ENCODE data around the gene BORA.
"Not testable (repeated sequence)": the region's sequence is repeated elsewhere in the genome, so short reads cannot be mapped to it uniquely, and the experiment has no call there.

Gene BORA

GRCh38 chr13:72727417-72728289 lies at the start of gene BORA, which contains the start of gene MZT1:
TSS of gene BORA (plus strand) at chr13:72727923. CDS start at chr13:72728941, 1,018 bp downstream.
TSS of gene MZT1 (minus strand) at chr13:72727629. CDS start at chr13:72727602, 27 bp downstream.
- ATAC-seq (peak; percentile 96), DNase-seq (ENCODE audit: low spot score in 2 of 2) (peak; percentile 90 to 95)
- H3K4me1 Mint-ChIP-seq: peaks cover 35% of the 10 kb centered on the region
- peak within 1 kb of the TSS; percentile 90 for H3K27ac Mint-ChIP-seq
- peaks cover 65% of the 10 kb centered on the region for H3K36me3 Mint-ChIP-seq
- H3K4me3 Mint-ChIP-seq: peak within 1 kb of the TSS; percentile 87
- H3K9me3 Mint-ChIP-seq: no peaks in the 10 kb centered on the region

- Mint-ChIP-seq H3K27ac (no peak overlapping the region), H3K4me3 (no peak overlapping the region), H3K36me3 (no peaks in the 10 kb centered on the region), H3K4me1 (no peaks in the 10 kb centered on the region), H3K9me3 (no peaks in the 10 kb centered on the region)
- no peak for ATAC-seq
- DNase-seq (ENCODE audit: low spot score in 2 of 2): no peak
These were observed 49.4 kb upstream of the BORA start for GRCh38 chr13:72678312-72678711.

- Mint-ChIP-seq H3K9me3 (no peaks in the 10 kb centered on the region), H3K4me3 (no peak overlapping the region), H3K27ac (no peak overlapping the region), H3K4me1 (no peaks in the 10 kb centered on the region), H3K36me3 (no peaks in the 10 kb centered on the region)
- DNase-seq (ENCODE audit: low spot score in 2 of 2) (no peak), ATAC-seq (no peak)
These were observed 47.4 kb upstream of the BORA start for GRCh38 chr13:72680353-72680752.

DNA sequence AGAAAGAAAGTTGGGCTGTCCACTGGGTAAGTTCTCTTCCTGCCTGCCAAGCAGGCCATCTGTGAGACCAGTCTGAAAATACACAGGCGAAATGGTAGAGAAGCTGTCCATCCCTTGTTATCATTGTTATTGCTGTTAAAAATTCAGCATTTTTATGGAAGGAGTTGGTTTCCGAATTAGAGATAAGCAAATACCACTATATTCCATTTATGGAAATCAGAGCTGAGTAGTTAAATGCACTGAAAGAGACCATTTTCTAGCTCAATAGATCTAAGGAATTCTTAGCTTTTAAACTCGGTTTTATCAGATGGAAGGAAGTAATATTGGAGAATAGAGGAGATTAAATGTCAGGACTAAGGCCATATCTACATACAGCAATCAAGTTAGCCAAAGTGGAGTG lies 41.0 kb upstream of the BORA start:
- Mint-ChIP-seq H3K27ac (no peak overlapping the region), H3K4me1 (no peaks in the 10 kb centered on the region), H3K9me3 (no peaks in the 10 kb centered on the region), H3K36me3 (no peaks in the 10 kb centered on the region), H3K4me3 (no peak overlapping the region)
- ATAC-seq (no peak), DNase-seq (ENCODE audit: low spot score in 2 of 2) (no peak)

- Mint-ChIP-seq H3K9me3 (no peaks in the 10 kb centered on the region), H3K4me1 (no peaks in the 10 kb centered on the region), H3K4me3 (no peak overlapping the region), H3K27ac (no peak overlapping the region), H3K36me3 (no peaks in the 10 kb centered on the region)
- no peak for ATAC-seq
- DNase-seq (ENCODE audit: low spot score in 2 of 2): no peak
These were observed 38.5 kb upstream of the BORA start for GRCh38 chr13:72689181-72689696.

DNA sequence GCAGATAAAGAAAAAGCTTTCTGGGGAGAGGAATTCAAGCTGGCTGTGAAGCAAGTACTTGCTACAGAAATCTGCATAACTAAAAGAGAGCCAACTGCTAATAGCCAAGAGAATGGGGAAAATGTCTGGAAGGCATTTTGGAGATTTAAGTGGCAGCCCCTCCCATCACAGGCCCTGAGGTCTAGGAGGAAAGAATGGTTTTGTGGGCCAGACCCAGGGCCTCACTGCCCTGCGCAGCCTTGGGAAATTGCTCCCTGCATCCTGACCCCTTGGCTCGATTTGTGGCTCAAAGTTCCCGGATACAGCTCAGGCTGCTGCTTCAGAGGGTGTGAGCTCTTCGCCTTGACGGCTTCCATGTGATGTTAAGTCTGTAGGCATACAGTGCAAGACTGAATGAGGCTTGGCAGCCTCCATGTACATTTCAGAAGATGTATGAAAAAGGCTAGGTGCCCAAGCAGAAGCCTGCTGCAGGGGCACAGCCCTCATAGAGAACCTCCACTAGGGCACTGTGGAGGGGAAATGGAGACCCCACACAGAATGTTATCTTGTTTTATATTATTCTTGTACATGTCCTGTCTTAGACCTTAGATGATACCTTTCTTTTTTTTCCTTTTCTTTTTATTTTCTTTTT lies 34.7 kb upstream of the BORA start:
- no peak for DNase-seq (ENCODE audit: low spot score in 2 of 2)
- no peaks in the 10 kb centered on the region for H3K36me3 Mint-ChIP-seq
- no peaks in the 10 kb centered on the region for H3K9me3 Mint-ChIP-seq
- no peak for ATAC-seq
- H3K4me3 Mint-ChIP-seq: no peak overlapping the region
- no peak overlapping the region for H3K27ac Mint-ChIP-seq
- H3K4me1 Mint-ChIP-seq: no peaks in the 10 kb centered on the region

GRCh38 chr13:72693832-72694231 lies 33.9 kb upstream of the BORA start:
- ATAC-seq: no peak
- no peaks in the 10 kb centered on the region for H3K4me1 Mint-ChIP-seq
- H3K4me3 Mint-ChIP-seq: no peak overlapping the region
- no peaks in the 10 kb centered on the region for H3K36me3 Mint-ChIP-seq
- no peaks in the 10 kb centered on the region for H3K9me3 Mint-ChIP-seq
- no peak overlapping the region for H3K27ac Mint-ChIP-seq
- no peak for DNase-seq (ENCODE audit: low spot score in 2 of 2)

GRCh38 chr13:72694314-72694713 lies 33.4 kb upstream of the BORA start:
- no peak for DNase-seq (ENCODE audit: low spot score in 2 of 2)
- Mint-ChIP-seq H3K27ac (no peak overlapping the region), H3K9me3 (no peaks in the 10 kb centered on the region), H3K36me3 (no peaks in the 10 kb centered on the region), H3K4me3 (no peak overlapping the region), H3K4me1 (no peaks in the 10 kb centered on the region)
- no peak for ATAC-seq

DNA sequence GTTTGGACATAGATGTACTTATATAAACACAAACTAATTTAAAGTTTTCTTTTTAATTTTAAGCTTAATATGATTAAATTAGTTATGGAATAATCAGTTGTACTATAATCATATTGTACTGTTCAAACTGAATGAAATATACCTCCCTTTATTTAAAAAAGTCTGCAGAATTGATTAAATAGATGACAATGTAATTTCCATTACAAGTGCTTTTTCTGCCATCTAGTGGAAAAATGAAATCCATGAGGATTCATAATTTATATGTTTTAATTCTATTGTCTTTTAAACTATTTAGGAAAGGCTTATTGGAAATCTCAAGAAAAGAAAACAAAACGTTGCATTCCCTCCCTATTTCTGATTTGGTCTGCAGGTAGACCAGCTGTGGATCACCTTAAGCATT lies 31.1 kb upstream of the BORA start:
- ATAC-seq (no peak), DNase-seq (ENCODE audit: low spot score in 2 of 2) (no peak)
- no peak overlapping the region for H3K4me3 Mint-ChIP-seq

GRCh38 chr13:72698164-72698563 lies 29.6 kb upstream of the BORA start:
- Mint-ChIP-seq H3K36me3 (no peaks in the 10 kb centered on the region), H3K9me3 (no peaks in the 10 kb centered on the region), H3K27ac (no peak overlapping the region), H3K4me3 (no peak overlapping the region), H3K4me1 (no peaks in the 10 kb centered on the region)
- DNase-seq (ENCODE audit: low spot score in 2 of 2): no peak
- no peak for ATAC-seq

More for the DNA sequence above, 31.1 kb upstream of the BORA start:
- no peaks in the 10 kb centered on the region for H3K36me3 Mint-ChIP-seq
- H3K27ac Mint-ChIP-seq: no peak overlapping the region
- no peaks in the 10 kb centered on the region for H3K9me3 Mint-ChIP-seq
- H3K4me1 Mint-ChIP-seq: no peaks in the 10 kb centered on the region

DNA sequence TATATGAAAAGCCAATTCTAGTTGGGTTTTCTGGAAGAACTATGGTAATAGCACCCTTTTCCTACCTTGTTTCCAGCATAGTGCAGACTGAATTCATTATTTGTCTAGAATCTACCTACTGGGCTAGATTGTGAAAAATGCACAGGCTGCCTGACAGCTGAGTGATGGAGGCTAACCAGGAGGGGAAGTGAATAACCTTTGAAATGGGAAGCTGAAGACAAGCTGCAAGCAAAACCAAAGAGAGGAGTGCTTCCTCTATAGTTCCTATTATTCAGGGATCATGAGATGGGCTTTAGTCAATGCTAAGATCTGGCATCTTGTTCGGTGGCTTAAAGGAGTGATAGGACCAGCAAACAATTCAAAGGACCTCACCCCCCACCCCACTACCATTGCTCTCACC lies 27.2 kb upstream of the BORA start:
- peaks cover 2% of the 10 kb centered on the region for H3K36me3 Mint-ChIP-seq
- H3K4me1 Mint-ChIP-seq: no peaks in the 10 kb centered on the region
- DNase-seq (ENCODE audit: low spot score in 2 of 2) (no peak), ATAC-seq (no peak)
- no peak overlapping the region for H3K4me3 Mint-ChIP-seq
- no peak overlapping the region for H3K27ac Mint-ChIP-seq
- H3K9me3 Mint-ChIP-seq: no peaks in the 10 kb centered on the region

DNA sequence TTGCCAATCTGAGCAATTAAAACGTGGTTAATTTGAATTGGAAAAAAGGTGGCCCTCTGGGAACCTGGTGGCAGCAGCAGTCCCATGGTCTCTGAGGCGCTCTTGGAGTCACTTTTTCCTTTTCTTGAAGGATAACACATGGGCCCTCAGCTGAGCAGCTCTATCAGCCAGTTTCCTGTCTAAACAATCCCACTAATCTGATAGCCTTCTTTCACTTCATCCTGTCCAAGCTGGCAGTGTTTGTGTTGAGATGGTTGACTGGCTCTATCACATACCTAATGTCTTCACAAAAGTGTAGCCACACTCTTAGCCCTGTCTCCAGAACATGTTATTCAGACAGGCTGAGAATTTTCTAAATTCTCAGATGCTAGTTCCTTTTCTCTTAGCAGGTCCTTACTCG lies 10.9 kb upstream of the BORA start:
- H3K9me3 Mint-ChIP-seq: peaks cover 2% of the 10 kb centered on the region
- H3K4me1 Mint-ChIP-seq: peaks cover 14% of the 10 kb centered on the region
- H3K27ac Mint-ChIP-seq: no peak overlapping the region
- no peak overlapping the region for H3K4me3 Mint-ChIP-seq
- ATAC-seq: no peak
- peaks cover 77% of the 10 kb centered on the region for H3K36me3 Mint-ChIP-seq
- no peak for DNase-seq (ENCODE audit: low spot score in 2 of 2)

- Mint-ChIP-seq H3K4me1 (peaks cover 45% of the 10 kb centered on the region), H3K36me3 (peaks cover 56% of the 10 kb centered on the region), H3K4me3 (peak overlapping the region; percentile 87), H3K27ac (peak overlapping the region; percentile 90)
- H3K9me3 Mint-ChIP-seq; ATAC-seq; DNase-seq (ENCODE audit: low spot score in 2 of 2): not testable (repeated sequence)
These were observed 1.5 kb upstream of the BORA start for GRCh38 chr13:72726185-72726584.

DNA sequence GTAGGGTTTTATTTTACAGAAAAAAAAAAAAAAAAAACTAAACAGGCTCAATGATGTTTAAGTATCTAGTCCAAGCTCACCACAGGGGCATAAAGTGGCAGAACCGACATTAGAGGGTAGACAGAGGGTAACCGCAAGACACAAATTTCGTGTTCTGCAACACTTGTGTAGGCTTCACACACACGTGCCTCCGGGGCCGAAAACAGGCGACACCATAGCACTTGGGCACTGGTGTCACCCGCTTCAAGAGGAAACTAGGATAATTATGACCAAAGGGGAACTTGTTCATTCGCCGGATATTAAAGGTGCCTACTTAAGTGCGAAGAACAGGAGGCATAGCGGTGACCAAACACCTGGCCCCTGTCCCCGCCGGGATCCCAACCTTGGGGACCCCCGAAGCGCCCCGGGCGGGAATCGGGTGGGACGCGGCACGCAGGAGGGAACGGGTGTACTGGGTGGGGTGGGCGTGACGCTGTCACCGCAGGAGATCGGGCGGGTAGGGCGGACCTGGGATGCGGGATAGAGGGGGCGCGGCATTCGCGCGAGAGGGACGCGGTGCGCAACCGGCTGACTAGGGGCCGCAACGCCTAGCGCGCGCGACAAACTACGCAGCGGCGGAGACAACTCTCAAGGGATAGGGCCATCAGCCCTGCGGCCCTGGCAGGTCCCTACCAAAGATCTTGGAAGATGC lies 852 bp upstream of the BORA start:
- Mint-ChIP-seq H3K27ac (peak overlapping the region; percentile 90), H3K9me3 (no peaks in the 10 kb centered on the region), H3K4me1 (peaks cover 40% of the 10 kb centered on the region), H3K36me3 (peaks cover 60% of the 10 kb centered on the region), H3K4me3 (peak overlapping the region; percentile 87)
- peak; percentile 40 for ATAC-seq
- DNase-seq (ENCODE audit: low spot score in 2 of 2): no peak

GRCh38 chr13:72728290-72728605 lies 525 bp downstream of the BORA start:
- peaks cover 66% of the 10 kb centered on the region for H3K36me3 Mint-ChIP-seq
- no peak for DNase-seq (ENCODE audit: low spot score in 2 of 2)
- peaks cover 30% of the 10 kb centered on the region for H3K4me1 Mint-ChIP-seq
- peak overlapping the region; percentile 87 for H3K4me3 Mint-ChIP-seq
- no peaks in the 10 kb centered on the region for H3K9me3 Mint-ChIP-seq
- H3K27ac Mint-ChIP-seq: peak overlapping the region; percentile 90
- no peak for ATAC-seq

Measured in stimulated activated effector memory CD8-positive, alpha-beta T cell treated with anti-CD3 and anti-CD28 coated beads, Interleukin-12 subunit alpha, Interleukin-12 subunit beta, amount 100 ng/mL, for 72 hours (primary cell).